Embryonic facial prominence (tissue), 1 donor: ENCODE measurements around the gene COMMD10.

Source experiments
- DNase-seq: peaks from one replicate; pipeline ENCODE4 v3.0.0-alpha.2; 2016; ENCODE audit errors: extremely low spot score

The COMMD10 gene

GRCh38 chr5:116292321-116292720 lies 207.5 kb downstream of the COMMD10 start:
- DNase-seq = no peak

GRCh38 chr5:116296335-116297072 lies 211.7 kb downstream of the COMMD10 start:
- DNase-seq = no peak

- no peak for DNase-seq
Measured at GRCh38 chr5:116297296-116297814, 212.5 kb downstream of the COMMD10 start.

- no peak for DNase-seq
Measured at GRCh38 chr5:116299746-116300640, 215.2 kb downstream of the COMMD10 start.

GRCh38 chr5:116301110-116301509 lies 216.3 kb downstream of the COMMD10 start:
- DNase-seq = no peak

- DNase-seq = no peak
Measured at GRCh38 chr5:116303340-116303739, 218.5 kb downstream of the COMMD10 start.

- no peak for DNase-seq
Measured at GRCh38 chr5:116303810-116304209, 219.0 kb downstream of the COMMD10 start.

- no peak for DNase-seq
Measured at GRCh38 chr5:116305899-116306298, 221.1 kb downstream of the COMMD10 start.

GRCh38 chr5:116306846-116307245 lies 222.0 kb downstream of the COMMD10 start:
- no peak for DNase-seq

GRCh38 chr5:116308391-116308790 lies 223.6 kb downstream of the COMMD10 start:
- DNase-seq = no peak

GRCh38 chr5:116313366-116313765 lies 228.5 kb downstream of the COMMD10 start:
- DNase-seq = no peak

- DNase-seq = no peak
Measured at GRCh38 chr5:116315531-116315930, 230.7 kb downstream of the COMMD10 start.

- DNase-seq = no peak
Measured at GRCh38 chr5:116318091-116318854, 233.4 kb downstream of the COMMD10 start.

- DNase-seq = no peak
Measured at GRCh38 chr5:116320486-116320885, 235.7 kb downstream of the COMMD10 start.

- DNase-seq = no peak
Measured at GRCh38 chr5:116329503-116329902, 244.7 kb downstream of the COMMD10 start.

- no peak for DNase-seq
Measured at GRCh38 chr5:116340799-116341198, 256.0 kb downstream of the COMMD10 start.
